NCI-H2196 treated with DMSO at 0.1 percent for 48 hours (cell line): ENCODE measurements around the gene OTOF.
A peak's percentile ranks its signal among the peaks of the same experiment; 100 is the strongest.

ENCODE experiments used
- DNase-seq: peaks from one replicate; lab custom pipeline; 2025; ENCODE audit not compliant: unreplicated experiment; lab: John Stamatoyannopoulos, UW

OTOF gene

DNA sequence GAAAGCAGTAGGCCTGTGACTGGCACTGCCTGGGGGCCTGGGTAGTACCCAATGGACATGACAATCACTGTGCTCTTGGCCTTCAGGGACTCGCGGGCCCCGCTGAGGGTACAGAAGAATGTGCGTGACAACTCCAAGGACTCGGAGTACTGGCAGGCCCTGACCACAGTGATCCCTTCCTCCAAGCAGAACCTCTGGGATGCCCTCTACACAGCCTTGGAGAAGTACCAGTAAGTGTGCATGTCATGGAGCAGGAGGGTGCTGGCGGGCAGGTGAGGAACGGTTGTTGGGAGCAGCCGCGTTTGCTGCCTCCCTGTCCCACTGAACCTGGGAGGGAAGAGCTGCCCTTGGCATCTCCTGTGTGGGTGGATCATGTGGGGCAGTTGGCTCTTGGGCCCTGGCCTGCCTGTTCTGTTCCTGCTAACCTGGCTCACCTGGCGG is 23.3 kb downstream of the OTOF start:
- DNase-seq = no peak

DNA sequence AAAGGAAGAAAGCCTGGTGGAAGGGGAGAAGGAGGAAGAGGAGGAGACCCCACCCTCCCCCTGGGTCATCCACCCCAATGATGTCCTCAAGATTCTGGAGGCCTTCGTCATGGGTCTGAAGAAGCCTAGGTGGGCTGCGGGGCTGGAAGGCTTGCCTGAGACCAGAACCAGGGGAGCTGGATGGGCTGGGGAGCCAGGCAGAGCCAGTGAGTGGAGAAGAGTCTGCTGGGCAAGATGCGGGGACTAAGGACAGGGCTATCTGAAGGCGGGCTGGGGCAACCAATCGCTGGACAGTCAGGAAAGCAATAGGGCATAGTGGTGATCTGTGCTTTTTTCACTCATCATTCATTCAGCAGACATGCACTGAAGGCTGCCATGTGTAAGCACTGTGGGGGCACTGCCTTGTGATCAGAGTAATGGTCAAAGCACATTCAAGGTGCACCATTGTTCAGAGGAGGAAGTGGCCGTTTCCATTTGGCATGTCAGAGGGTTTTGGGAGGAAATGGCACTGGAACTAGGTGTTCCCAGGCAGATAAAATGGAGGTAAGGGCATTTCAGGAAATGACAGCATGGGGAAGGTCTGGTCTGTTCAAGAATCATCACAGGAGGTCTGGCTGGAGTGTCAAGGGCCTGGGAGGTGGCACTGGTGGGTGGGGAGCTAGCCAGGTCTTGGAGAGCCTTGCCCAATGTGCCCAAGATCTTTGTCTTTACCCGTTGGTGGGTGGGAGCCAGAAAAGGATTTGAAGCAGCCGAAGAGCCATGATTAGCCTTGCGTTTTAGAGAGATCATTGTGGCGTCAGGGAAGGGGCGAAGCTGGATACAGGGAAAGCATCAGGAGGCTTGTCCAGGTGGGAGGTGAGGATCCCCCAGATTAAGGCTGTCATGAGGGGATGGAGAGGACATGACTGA is 24.2 kb downstream of the OTOF start:
- no peak for DNase-seq

DNA sequence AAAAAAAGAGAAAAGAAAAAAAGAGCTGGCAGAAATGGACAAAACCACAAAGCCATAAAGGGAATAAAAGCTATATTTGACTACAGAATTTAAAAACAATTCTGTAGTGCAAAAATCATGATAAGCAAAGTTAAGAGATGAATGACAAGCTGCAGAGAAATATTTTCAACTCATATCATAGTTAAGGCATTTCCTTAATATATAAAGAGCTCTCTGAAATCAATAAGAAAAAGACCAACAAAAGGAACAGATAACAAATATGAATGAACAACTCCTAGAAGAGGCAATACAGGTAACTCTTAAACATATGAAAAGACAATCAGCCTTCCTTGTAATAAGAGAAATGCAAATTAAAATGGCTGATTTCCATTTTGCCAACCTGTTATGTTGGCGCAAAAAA is 26.2 kb downstream of the OTOF start:
- no peak for DNase-seq

DNA sequence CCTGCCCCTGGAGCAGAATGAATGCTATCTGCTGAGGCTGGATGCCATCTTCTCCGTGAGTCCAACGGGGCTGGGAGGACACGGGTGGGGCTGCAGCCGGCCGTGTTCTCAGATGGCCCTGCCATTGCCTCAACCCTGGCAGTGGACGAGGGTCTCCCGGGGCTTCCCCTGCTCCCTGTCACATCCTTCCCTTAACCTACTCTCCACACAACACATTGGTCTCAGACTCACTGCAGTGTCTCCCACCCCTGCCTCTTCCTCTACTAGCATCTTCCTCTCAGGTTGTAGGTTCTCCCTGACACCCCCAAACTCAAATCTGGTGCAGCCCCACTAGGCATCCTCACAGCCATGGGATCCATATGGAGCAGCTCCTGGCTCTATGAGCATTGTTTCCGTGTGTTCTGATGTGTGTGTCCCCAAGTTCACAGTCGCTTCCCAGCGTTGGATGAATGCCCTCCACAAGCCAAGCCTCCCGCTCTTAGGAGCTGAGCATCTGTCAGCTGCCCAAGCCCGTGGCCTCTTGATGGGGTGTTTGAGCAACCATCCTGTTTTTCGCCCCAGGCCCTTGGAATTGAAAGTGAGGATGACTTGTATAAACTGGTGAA is 27.8 kb downstream of the OTOF start:
- no peak for DNase-seq

DNA sequence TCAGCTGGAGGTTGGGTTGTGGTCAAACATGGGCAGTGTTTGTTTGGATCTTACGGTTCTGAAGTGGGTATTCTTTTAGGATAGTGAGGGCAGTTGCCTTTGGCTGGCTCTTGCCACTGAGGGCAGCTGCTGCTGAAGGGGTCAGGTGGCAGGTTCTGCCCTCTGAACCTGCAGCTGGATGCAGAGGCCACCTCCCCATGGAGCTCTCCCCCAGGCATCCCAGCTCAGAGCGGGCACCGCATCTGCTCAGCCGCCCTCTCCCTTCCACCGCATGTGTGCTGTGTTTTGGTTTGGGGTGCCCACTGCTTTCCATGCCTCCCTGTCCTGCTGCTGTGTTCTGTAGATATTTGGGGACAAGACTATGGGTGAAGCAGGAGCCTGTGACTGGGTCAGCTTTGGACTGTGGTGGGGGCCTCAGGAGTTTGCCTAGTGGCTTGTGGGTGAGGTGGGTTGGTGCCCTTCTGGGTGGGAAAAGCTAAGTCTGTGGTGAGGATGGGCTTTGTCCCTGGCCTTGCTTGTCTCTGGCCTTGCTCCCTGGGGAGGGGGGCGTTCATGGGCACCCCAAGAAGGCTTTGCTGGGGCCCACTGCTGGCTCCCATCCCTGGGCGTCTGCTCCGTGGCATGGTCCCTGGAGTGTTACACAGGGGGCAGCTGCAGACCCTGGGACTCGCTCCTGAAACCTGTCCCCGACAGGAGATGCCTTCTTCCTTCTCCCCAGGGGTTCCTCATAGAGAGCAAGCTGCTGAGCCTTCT is 28.5 kb downstream of the OTOF start:
- DNase-seq = no peak

DNA sequence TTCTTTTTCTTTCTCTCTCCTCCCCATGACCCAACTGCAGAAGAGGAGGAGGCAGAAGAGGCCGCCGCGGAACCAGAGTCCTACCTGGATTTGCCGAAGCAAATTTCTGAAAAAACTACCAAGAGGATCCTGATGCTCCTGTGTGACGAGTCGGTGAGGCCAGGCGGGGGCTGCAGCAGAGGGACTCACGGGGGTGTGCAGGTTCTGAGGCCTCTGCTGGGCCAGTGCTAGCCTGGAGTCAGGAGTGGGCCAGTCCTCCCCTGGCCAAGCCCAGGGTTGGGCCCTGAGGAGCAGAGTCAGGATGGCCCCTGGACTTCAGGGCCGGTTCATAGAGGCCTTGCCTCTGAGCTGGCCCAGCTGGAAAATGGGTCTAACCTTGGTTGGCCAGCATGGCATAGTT is 29.3 kb downstream of the OTOF start:
- DNase-seq = no peak

DNA sequence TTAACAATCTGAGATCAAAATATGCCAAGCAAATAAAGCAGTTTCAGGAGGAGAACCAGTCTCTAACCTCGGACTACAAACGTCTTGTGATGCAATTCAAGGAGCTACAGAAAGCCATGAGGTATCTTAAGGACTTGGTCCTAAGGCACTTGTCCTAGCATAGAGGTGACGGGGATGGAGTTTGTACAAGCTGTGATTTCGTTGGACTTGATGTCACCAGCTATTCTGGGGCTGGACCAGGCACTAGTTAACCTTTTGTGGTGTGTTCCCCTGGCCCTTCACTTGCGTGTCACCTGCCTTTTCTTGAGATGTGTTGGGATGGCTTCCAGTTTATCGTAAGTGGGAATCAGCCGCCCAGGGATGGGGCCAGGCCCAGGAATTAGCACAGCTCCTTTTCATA is 33.7 kb downstream of the OTOF start:
- DNase-seq = no peak

DNA sequence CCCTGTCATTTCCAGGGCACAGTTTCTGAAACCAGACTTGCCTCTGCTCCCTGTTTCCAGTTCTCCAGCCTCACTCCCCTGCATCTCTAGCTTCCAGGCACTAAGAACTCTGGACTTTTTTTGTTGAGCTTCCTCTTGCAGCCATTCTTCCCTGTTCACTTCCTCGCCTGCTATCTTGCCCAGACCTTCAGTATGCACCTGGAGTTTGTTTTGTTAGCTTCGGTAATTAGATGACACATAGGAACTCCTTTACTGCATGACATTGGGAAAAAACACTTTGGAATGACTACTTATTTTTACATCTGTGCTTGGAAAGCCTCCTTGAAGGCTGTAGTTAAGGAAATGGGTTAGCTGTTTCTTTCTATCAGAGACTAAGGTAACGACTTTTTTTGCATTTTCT is 35.2 kb downstream of the OTOF start:
- DNase-seq = no peak

DNA sequence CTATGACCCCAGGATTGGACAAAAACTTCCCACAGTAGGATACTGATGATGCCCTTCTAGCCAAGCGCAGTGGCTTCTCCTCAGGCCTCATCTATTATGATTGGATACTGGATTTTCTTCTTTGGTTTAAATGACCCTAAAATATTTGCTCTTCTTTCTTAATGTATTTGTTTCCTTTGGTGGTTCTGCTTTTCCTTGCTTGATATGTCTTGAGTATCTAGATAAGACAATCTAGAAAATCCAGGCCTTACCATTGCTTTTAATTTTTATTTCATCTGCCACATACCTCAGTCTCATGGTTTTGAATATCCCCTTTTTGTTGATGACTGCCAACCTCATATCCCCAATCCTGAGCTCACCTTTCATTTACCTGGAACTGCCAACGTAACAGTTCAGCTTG is 35.6 kb downstream of the OTOF start:
- DNase-seq = no peak

DNA sequence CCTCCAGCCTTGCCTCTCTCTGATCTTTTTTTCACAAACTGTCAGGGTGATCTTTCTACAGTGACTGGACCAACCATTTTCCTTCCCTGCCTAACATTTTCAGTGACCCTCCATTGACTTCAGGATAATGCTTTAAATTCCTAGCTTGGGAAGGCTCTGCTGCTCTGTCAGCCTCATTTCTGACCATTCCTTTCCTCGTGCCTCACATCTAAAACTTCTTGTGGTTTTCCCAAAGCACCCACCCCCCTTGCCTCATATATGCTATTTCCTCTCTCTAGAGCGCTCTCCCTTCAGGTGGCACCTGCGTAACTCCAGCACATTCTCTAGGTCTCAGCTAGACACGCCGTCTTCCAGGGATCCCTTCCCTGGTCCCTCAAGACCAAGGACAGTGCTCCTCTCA is 39.0 kb downstream of the OTOF start:
- DNase-seq = no peak

DNA sequence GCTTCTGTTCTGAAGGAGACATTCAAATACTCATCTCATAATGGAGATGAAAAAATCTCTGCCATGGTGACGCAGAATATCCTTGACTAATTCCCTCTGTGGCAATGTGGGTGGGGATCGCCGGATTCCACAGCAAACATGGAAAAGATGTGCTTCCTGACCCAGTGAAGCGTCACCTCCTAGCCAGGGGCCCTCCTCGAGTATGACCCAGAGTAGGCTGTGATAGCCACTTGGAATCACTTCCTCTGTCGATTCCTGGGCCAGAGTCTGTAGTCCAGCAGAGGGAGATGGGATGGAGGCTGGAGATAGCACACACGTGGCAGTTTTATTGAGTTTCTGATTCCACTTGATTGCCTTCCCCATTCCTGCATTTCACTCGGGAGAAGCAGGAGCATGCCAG is 39.4 kb downstream of the OTOF start:
- no peak for DNase-seq

DNA sequence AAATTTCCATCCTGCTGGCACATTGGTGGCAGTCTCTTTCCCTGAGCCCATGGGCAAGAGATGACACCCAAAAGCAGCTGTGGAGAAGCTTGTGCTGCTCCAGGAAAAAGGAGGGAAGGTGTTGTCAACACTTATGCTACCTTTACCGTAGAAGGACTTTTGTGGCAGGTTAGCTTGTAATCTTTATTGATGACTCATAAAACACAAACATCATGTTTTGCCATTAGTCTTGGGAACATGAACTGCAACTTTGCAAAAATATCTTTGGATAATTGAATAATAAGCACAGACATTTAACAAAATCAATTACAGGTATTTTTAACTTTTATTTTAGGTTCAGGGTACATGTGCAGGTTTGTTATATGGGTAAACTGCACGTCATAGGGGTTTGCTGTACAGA is 42.8 kb downstream of the OTOF start:
- no peak for DNase-seq

DNA sequence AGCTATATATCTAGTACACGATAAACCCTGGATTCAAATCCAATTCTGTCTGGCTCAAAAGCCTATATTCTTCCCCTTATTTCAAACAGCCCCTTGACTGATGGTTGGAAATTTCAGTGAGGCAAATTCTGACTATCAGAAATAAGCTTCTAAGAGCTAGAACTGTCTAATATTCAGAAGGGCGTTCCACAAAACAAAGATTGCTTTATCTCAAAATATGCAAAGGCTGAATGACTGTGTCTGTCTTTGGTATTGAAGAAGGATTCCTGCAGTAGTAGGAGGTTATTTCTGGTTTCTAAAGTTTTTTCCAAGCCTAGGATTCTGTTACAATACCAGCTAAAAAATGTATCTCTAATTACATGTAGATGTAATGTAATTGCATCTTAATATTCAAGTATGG is 45.1 kb downstream of the OTOF start:
- no peak for DNase-seq

DNA sequence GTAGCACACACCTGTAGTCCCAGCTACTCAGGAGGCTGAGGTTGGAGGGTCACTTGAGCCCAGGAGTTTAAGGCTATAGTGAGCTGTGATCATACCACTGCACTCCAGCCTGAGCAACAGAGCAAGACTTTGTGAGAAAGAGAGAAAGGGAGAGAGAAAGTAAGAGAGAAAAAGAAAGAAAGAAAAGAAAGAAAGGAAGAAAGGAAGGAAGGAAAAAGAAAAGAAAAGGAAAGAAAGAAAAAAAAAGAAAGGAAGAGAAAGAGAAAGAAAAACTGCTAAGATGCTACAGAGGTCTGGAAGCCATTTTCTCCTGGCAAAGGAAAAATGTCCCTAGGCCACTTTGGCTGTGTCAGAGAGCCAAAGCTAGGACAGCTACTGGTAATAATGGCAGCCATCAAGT is 45.6 kb downstream of the OTOF start:
- DNase-seq = no peak

DNA sequence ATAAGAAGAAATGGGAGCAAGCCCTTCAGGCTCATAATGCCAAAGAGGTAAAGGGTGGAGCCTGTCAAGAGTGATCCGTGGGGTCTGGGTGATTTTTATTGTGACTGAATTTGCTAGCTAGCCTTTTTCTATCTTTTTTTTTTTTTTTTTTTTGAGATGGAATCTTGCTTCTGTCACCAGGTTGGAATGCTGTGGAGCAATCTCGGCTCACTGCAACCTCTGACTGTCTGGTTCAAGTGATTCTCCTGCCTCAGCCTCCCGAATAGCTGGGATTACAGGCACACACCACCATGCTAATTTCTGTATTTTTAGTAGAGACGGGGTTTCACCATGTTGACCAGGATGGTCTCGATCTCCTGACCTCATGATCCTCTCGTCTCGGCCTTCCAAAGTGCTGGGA is 47.1 kb downstream of the OTOF start:
- no peak for DNase-seq

DNA sequence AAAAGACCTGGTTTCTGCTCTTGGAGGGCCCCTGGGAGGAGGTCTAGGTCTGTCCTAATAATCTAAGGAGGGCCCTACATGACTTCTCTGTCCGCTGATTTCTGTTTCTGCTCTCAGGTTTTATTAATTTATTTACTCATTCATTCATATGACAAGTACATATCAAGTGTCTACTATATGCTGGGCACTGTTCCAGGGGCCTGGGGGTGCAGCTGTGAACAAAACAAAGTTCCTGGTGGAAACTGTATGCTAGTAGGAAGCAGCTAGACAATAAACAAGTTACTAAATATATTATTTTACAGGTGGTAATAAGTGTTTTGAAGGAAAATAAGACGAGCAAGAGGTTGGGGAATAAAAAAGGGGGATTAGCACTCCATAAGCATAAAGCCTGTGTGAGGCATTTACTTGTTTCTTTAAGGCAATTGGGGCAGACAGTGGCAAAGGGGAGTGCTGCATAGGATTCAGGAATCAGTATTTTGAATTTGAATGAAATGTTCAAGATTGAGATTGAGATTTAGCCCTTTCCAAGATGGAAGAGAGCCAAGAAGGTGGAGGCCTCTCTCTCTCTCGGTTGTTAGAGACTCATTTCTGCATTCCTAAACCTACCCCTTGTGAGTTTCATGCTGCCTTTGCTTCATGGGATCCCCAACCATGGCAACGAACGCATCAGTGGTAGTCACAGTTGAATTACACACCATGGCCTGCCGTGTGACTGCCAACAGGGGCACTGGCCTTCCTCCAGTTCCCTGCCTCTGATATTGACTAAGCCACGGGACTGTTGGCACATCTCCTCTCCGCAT is 47.9 kb downstream of the OTOF start:
- peak; percentile 63 for DNase-seq

DNA sequence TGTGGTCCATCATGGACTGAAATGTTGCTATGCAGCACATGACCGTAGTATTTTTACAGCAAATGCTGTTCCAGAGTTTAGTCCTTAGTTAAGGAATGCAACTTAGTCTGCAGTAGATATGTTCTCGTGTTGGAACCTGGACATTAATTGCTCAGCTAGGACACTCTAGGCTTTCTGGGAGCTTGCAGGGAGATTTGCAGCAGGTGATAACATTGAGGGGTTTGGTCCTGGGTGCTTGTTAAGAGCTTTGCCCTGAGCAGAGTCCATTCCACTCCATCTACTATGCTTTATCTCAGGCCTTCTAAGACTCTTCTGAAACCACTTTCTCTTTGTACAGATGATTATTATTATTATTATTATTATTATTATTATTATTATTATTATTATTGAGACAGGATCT is 49.1 kb downstream of the OTOF start:
- no peak for DNase-seq

DNA sequence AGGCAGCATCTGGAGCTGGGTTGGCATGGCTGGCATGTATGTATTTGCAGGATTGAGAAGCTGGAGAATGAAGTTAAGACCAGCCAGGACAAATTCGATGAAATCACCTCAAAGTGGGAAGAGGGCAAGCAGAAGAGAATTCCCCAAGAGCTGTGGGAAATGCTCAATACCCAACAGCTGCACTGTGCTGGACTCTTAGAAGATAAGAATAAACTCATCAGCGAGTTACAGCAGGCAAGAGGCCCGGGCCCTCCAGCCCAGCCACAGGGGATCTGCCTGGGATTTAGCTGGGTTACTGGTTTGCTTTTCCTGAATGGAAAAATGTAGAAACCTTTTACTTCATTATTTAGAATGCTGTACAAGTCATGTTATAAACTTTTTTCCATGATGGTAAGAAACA is 53.7 kb downstream of the OTOF start:
- no peak for DNase-seq

DNA sequence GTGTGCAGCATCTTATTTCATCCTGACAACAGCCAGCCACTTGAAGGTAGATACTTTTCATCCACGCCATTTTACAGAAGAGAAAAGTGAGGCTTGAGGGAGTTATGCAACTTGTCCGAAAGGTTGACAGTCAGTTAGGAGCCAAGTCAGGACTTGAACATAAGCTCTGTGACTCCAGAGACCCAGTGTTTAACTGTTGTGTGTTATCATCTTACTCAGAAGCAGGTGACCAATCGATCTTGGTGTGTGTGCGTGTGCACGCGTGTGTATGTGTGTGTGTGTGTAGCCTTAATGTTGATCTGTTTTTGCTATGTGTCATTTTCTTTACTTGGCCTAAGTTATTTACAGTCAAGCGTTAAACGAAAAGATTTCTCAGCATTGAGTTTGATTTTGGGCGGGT is 54.2 kb downstream of the OTOF start:
- DNase-seq = no peak

DNA sequence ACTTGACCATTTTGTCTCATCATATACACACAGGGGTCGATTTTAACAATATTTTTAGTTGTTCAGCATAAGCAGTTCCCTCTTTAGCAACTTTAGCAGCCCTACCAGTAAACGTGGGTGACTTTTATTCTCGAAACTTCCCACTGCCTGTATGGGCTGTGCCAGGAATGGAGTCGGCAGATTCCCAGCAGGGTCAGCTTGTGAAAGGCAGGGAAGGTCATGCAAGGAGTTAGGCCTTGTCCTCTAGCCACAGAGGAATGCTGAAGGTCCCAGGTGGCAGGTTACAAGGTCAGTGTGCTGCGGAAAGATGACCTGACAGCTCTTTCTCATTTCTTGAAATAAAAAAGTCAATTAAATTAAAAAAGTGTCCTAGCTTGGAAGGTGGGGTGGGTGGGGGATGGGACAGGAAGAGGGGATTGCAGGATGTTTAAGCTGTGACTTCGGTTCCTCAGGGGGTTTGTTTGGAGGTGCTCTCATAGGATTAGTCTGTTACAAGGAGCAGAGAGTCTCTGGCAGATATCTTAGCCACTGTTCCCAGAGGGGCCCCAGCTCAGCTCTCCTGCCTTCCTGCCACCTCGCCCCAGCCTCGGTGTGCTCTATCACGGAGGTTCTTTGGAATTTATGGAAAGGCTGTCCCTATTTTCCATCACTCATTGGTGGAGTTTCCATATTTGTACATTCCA is 54.8 kb downstream of the OTOF start:
- DNase-seq = no peak

DNA sequence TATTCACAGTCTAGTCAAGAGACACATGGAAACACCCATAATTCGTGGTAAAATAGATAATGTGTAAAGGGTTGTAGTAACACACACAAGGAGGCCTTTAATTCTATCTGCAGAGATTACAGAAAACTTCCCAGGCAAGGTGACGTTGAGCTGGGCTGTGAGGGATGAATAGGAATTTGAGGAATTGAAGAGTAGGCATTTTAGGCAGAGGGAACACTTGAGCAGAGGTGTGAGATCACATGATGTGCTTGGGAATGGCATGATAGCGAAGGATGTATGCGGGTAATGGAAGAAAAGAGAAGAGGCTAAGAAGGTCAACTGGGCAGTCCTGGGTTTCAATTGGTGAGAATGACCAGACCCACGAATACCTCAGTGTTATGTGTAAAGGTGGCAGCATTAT is 56.0 kb downstream of the OTOF start:
- DNase-seq = no peak
